Bronchial epithelial cell (primary cell): ENCODE measurements around the gene PLD1. TPM values are rescaled to one million over a fixed set of nuclear protein-coding genes. Genes with fewer than 3 reads are reported as not detected.

ENCODE experiments used
- DNase-seq: peaks from one replicate; pipeline ENCODE4 v3.0.0-alpha.2; 2010; ENCODE audit warnings: low read depth
- FAIRE-seq: peaks from 2 replicates; lab custom pipeline; 2011; peaks lifted over from hg19 to GRCh38; lab: Jason Lieb, UNC
- H3K27me3 ChIP-seq: 2 replicates; pipeline ENCODE4 v1.5.1; 2011; ENCODE audit warnings: low read length; ENCODE audit not compliant: control insufficient read depth, insufficient read depth
- H3K36me3 ChIP-seq: 2 replicates; pipeline ENCODE4 v1.5.1; 2011; ENCODE audit warnings: low read length; ENCODE audit not compliant: control insufficient read depth, insufficient read depth
- H3K4me3 ChIP-seq: 2 replicates; pipeline ENCODE4 v1.5.1; 2011; ENCODE audit warnings: mild to moderate bottlenecking, low read depth, low read length, control low read depth
- total RNA-seq: library from RNA; depleted of rRNA; stranded (reverse); fragments of >200 nt; gene quantifications from 2 replicates; pipeline ENCODE4 v1.2.1, GENCODE V29; 2014
- TF ChIP-seq, protein P1 (sequence below): IDR thresholded peaks from 2 replicates; pipeline ENCODE4 v1.5.1; 2011; ENCODE audit warnings: mild to moderate bottlenecking, moderate library complexity, low read length, control low read depth, inconsistent platforms; ENCODE audit not compliant: insufficient read depth, severe bottlenecking

The PLD1 gene
- total RNA-seq, 1 donor from 2014 or later: 10.5 TPM

DNA sequence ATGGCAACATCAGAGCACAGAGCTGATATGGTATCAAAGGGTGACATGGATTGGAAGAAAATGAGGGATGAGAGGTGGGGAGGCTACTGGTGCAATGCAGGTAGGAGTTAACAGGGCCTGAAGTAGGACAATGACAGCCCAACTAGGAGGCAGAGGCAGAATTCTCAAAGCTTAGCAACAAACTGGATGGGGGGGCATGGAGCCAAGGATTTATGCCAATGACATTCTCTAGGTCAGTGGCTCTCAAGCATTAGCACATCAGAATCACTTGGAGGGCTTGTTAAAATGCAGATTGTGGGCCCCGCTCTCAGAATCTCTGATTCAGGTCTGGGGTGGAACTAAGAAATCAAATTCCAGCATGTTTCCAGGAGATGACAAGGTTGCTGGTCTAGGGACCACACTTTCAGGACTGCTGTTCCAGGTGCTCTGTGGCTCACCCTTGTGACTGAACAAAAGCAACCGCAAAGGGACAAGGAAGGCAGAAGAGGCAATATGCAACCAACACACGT lies 252.0 kb downstream of the PLD1 start:
- DNase-seq (no peak), FAIRE-seq (no peak)
- no peak overlapping the region for H3K4me3 ChIP-seq
- no peaks in the 10 kb centered on the region for H3K36me3 ChIP-seq
- TF ChIP-seq, protein P1, sequence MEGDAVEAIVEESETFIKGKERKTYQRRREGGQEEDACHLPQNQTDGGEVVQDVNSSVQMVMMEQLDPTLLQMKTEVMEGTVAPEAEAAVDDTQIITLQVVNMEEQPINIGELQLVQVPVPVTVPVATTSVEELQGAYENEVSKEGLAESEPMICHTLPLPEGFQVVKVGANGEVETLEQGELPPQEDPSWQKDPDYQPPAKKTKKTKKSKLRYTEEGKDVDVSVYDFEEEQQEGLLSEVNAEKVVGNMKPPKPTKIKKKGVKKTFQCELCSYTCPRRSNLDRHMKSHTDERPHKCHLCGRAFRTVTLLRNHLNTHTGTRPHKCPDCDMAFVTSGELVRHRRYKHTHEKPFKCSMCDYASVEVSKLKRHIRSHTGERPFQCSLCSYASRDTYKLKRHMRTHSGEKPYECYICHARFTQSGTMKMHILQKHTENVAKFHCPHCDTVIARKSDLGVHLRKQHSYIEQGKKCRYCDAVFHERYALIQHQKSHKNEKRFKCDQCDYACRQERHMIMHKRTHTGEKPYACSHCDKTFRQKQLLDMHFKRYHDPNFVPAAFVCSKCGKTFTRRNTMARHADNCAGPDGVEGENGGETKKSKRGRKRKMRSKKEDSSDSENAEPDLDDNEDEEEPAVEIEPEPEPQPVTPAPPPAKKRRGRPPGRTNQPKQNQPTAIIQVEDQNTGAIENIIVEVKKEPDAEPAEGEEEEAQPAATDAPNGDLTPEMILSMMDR: no peak
- H3K27me3 ChIP-seq: no peaks in the 10 kb centered on the region

DNA sequence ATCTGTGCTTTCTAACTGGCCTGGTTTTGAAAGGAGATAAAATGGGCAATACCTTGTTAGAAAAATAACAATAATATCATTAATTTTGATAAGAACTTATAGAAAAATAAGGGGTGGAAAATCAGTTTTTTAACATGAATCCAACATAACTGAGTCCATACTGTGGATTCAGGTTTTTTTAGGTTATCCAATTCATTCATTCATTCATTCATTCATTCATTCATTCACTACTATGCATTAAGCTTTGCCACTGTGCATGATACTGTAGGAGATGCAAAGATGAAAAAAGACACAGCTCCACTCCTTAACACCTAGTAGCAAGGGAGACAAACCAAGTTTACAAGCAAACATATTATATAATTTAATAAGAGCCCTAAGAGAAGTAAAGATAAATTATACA lies 253.1 kb downstream of the PLD1 start:
- TF ChIP-seq, protein P1: no peak
- Histone ChIP-seq H3K4me3 (no peak overlapping the region), H3K27me3 (no peaks in the 10 kb centered on the region), H3K36me3 (no peaks in the 10 kb centered on the region)
- FAIRE-seq (no peak), DNase-seq (no peak)

GRCh38 chr3:171556574-171557145 lies 253.6 kb downstream of the PLD1 start:
- H3K27me3 ChIP-seq: no peaks in the 10 kb centered on the region
- no peak overlapping the region for H3K4me3 ChIP-seq
- TF ChIP-seq, protein P1: no peak
- peak; percentile 78 for DNase-seq
- no peak for FAIRE-seq
- H3K36me3 ChIP-seq: no peaks in the 10 kb centered on the region

- TF ChIP-seq, protein P1: no peak
- Histone ChIP-seq H3K4me3 (no peak overlapping the region), H3K36me3 (no peaks in the 10 kb centered on the region), H3K27me3 (no peaks in the 10 kb centered on the region)
- DNase-seq (no peak), FAIRE-seq (no peak)
Measured at GRCh38 chr3:171556148-171556547, 254.1 kb downstream of the PLD1 start.

GRCh38 chr3:171553086-171553485 lies 257.2 kb downstream of the PLD1 start:
- Histone ChIP-seq H3K4me3 (no peak overlapping the region), H3K27me3 (no peaks in the 10 kb centered on the region), H3K36me3 (no peaks in the 10 kb centered on the region)
- TF ChIP-seq, protein P1: no peak
- no peak for FAIRE-seq
- no peak for DNase-seq

DNA sequence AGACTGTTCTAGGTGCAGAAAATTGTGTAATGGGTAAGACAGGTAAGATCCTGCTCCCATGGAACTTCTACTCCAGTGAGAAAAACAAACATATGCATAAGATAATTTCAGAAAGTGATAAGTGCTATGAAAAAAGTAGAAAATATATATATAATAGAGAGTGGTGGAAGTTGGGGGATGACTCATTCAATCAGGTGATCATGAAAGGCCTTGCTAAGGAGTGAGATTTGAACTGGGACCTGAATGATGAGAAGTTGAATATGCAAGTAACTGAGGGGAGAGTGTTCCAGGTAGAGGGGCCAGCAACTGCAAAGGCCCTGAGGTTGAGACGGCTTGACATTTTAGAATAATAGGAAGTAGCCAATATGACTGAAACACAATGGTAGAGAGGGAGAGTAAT lies 257.8 kb downstream of the PLD1 start:
- Histone ChIP-seq H3K4me3 (no peak overlapping the region), H3K27me3 (no peaks in the 10 kb centered on the region), H3K36me3 (no peaks in the 10 kb centered on the region)
- FAIRE-seq (no peak), DNase-seq (no peak)
- TF ChIP-seq, protein P1: no peak
